ENCODE results near the gene CHPF. TPM values are rescaled to one million over a fixed set of nuclear protein-coding genes. Genes with fewer than 3 reads are reported as not detected.

Gene CHPF
- total RNA-seq, 1 experiment from 2014 or later, result 26.4 TPM

- Mint-ChIP-seq H3K36me3 (ENCODE audit: insufficient read depth, unreplicated experiment) (no peaks in the 10 kb centered on the region), H3K27ac (ENCODE audit: unreplicated experiment) (no peak overlapping the region), H3K4me3 (ENCODE audit: unreplicated experiment) (no peak overlapping the region), H3K4me1 (ENCODE audit: low read depth, unreplicated experiment) (peaks cover 24% of the 10 kb centered on the region), H3K27me3 (ENCODE audit: insufficient read depth, unreplicated experiment) (peaks cover 27% of the 10 kb centered on the region), H3K9me3 (ENCODE audit: unreplicated experiment) (no peaks in the 10 kb centered on the region)
- TF ChIP-seq, protein P1, sequence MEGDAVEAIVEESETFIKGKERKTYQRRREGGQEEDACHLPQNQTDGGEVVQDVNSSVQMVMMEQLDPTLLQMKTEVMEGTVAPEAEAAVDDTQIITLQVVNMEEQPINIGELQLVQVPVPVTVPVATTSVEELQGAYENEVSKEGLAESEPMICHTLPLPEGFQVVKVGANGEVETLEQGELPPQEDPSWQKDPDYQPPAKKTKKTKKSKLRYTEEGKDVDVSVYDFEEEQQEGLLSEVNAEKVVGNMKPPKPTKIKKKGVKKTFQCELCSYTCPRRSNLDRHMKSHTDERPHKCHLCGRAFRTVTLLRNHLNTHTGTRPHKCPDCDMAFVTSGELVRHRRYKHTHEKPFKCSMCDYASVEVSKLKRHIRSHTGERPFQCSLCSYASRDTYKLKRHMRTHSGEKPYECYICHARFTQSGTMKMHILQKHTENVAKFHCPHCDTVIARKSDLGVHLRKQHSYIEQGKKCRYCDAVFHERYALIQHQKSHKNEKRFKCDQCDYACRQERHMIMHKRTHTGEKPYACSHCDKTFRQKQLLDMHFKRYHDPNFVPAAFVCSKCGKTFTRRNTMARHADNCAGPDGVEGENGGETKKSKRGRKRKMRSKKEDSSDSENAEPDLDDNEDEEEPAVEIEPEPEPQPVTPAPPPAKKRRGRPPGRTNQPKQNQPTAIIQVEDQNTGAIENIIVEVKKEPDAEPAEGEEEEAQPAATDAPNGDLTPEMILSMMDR (IDR thresholded peaks at IDR 0.05; ENCODE audit: insufficient read depth in 1 of 2, low read depth in 1 of 2, low read length in 1 of 2, severe bottlenecking in 1 of 2, unreplicated experiment in 1 of 2), result no peak
- no peak overlapping the region for H3K4me3 ChIP-seq (ENCODE audit: low read depth, low read length)
- intact Hi-C loops (cut with micrococcal nuclease; ENCODE audit: unreplicated experiment), result no loop called here
- no peaks in the 10 kb centered on the region for H3K9me3 ChIP-seq
- ChIA-PET CTCF (interaction anchor here (0.5 to 3.9 kb wide), 5 partner anchors 8 to 76 kb away, joined by 3 to 49 read pairs (median 6); partner anchors contain the start of gene GMPPA), POLR2A (no interaction called here)
- peaks cover 21% of the 10 kb centered on the region for H3K4me1 ChIP-seq
- no peak for DNase-seq
- BruUV-seq (replicated peaks), result no TSS peak
- no peaks in the 10 kb centered on the region for H3K36me3 ChIP-seq (ENCODE audit: control insufficient read depth, insufficient read depth, low read length)
- H3K27me3 ChIP-seq (replicated peaks; ENCODE audit: control insufficient read depth, insufficient read depth, low read length), result no peaks in the 10 kb centered on the region; the same call in 1 of the 2 replicates
Measured at GRCh38 chr2:219517954-219518778, 25.4 kb downstream of the CHPF start.

- POLR2A ChIA-PET, result interaction anchor here (1.3 kb wide), 1 partner anchor 18 kb away, joined by 8 read pairs; the partner anchor contains the start of gene GMPPA
- no peaks in the 10 kb centered on the region for H3K36me3 Mint-ChIP-seq (ENCODE audit: insufficient read depth, unreplicated experiment)
- BruUV-seq (replicated peaks), result no TSS peak
- H3K4me3 Mint-ChIP-seq (ENCODE audit: unreplicated experiment), result no peak overlapping the region
- H3K27me3 ChIP-seq (replicated peaks; ENCODE audit: control insufficient read depth, insufficient read depth, low read length), result peaks cover 5% of the 10 kb centered on the region; the same call in 1 of the 2 replicates
- DNase-seq, result no peak
- intact Hi-C loops (cut with micrococcal nuclease; ENCODE audit: unreplicated experiment), result no loop called here
- TF ChIP-seq, protein P1 (IDR thresholded peaks at IDR 0.05; ENCODE audit: insufficient read depth in 1 of 2, low read depth in 1 of 2, low read length in 1 of 2, severe bottlenecking in 1 of 2, unreplicated experiment in 1 of 2), result no peak
- no peak overlapping the region for H3K27ac Mint-ChIP-seq (ENCODE audit: unreplicated experiment)
- peaks cover 20% of the 10 kb centered on the region for H3K4me1 Mint-ChIP-seq (ENCODE audit: low read depth, unreplicated experiment)
- no peak overlapping the region for H3K4me3 ChIP-seq (ENCODE audit: low read depth, low read length)
- no peaks in the 10 kb centered on the region for H3K9me3 ChIP-seq
- H3K9me3 Mint-ChIP-seq (ENCODE audit: unreplicated experiment), result no peaks in the 10 kb centered on the region
- H3K27me3 Mint-ChIP-seq (ENCODE audit: insufficient read depth, unreplicated experiment), result peaks cover 32% of the 10 kb centered on the region
- no peaks in the 10 kb centered on the region for H3K36me3 ChIP-seq (ENCODE audit: control insufficient read depth, insufficient read depth, low read length)
- H3K4me1 ChIP-seq, result peaks cover 19% of the 10 kb centered on the region
- CTCF ChIA-PET, result interaction anchor here (0.7 kb wide), 2 partner anchors 19 to 58 kb away, joined by 3 to 7 read pairs; partner anchors contain the start of gene GMPPA
Measured at GRCh38 chr2:219516888-219517287, 26.7 kb downstream of the CHPF start.

- Mint-ChIP-seq H3K4me1 (ENCODE audit: low read depth, unreplicated experiment) (peaks cover 11% of the 10 kb centered on the region), H3K27me3 (ENCODE audit: insufficient read depth, unreplicated experiment) (peaks cover 31% of the 10 kb centered on the region), H3K4me3 (ENCODE audit: unreplicated experiment) (no peak overlapping the region), H3K9me3 (ENCODE audit: unreplicated experiment) (no peaks in the 10 kb centered on the region), H3K36me3 (ENCODE audit: insufficient read depth, unreplicated experiment) (no peaks in the 10 kb centered on the region), H3K27ac (ENCODE audit: unreplicated experiment) (no peak overlapping the region)
- intact Hi-C loops (cut with micrococcal nuclease; ENCODE audit: unreplicated experiment), result no loop called here
- ChIA-PET POLR2A (interaction anchor here (1.3 kb wide), 1 partner anchor 18 kb away, joined by 8 read pairs; the partner anchor contains the start of gene GMPPA), CTCF (interaction anchor here (0.7 to 1.0 kb wide), 3 partner anchors 14 to 57 kb away, joined by 3 to 7 read pairs (median 5); partner anchors contain the start of gene GMPPA)
- TF ChIP-seq, protein P1 (IDR thresholded peaks at IDR 0.05; ENCODE audit: insufficient read depth in 1 of 2, low read depth in 1 of 2, low read length in 1 of 2, severe bottlenecking in 1 of 2, unreplicated experiment in 1 of 2), result no peak
- no peaks in the 10 kb centered on the region for H3K9me3 ChIP-seq
- BruUV-seq (replicated peaks), result no TSS peak
- DNase-seq, result no peak
- peaks cover 5% of the 10 kb centered on the region; the same call in 1 of the 2 replicates for H3K27me3 ChIP-seq (replicated peaks; ENCODE audit: control insufficient read depth, insufficient read depth, low read length)
- peaks cover 11% of the 10 kb centered on the region for H3K4me1 ChIP-seq
- no peak overlapping the region for H3K4me3 ChIP-seq (ENCODE audit: low read depth, low read length)
- H3K36me3 ChIP-seq (ENCODE audit: control insufficient read depth, insufficient read depth, low read length), result no peaks in the 10 kb centered on the region
Measured at GRCh38 chr2:219515874-219516629, 27.6 kb downstream of the CHPF start.

Data from Caco-2 (cell line).